Measurements from ENCODE around the gene TOMM22. TPM values are rescaled to one million over a fixed set of nuclear protein-coding genes. Genes with fewer than 3 reads are reported as not detected.

The TOMM22 gene
- total RNA-seq: 61.1 and 65.0 TPM in 2 replicates
- polyA plus RNA-seq: 80.3 and 112 TPM in 2 replicates
- 59.8 and 89.6 TPM in 2 replicates for polyA plus RNA-seq (2012)
- polyA minus RNA-seq (ENCODE audit: low replicate concordance): 6.9 and 12.3 TPM in 2 replicates

DNA sequence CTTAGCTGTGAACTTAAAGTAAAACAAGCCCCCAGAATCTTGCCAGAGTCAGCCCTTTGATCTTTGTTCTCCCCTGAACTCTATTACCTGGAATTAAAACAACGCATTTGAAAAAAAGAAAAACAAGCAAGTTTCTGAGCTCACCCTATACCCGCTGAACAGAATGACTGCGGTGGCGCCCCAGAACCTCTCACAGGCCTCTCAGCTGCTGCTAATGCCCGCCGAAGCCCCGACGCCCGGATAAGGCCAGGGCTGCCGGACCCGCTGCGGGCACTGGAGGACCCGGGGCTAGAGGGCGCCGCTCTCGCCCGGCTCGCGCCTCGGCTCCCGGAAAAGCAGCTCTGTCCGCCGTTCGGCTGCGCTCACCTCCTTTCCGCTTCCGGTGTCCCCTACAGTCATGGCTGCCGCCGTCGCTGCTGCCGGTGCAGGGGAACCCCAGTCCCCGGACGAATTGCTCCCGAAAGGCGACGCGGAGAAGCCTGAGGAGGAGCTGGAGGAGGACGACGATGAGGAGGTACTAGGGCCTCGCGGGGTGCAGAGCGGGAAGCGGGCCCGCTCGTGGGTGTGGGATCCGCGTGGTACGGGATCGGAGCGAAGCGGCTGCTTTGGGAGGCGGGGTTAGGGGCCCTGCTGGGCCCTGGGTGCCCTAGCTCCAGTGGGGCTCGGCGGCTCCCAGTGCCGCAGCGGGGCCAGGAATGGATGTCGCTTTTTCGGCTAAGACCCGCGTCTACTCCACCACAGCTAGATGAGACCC is at the start of gene TOMM22:
TSS of gene TOMM22 (plus strand) at position 376 of the 754 bp plus-strand sequence. CDS start at position 398, 22 bp downstream.
- Histone ChIP-seq H3K9me3 (ENCODE audit: control insufficient read depth, insufficient read depth, low read depth, low read length) (no peaks in the 10 kb centered on the region), H3K79me2 (ENCODE audit: control insufficient read depth, insufficient read depth, low read length) (peaks cover 12% of the 10 kb centered on the region), H3K27ac (ENCODE audit: insufficient read depth, low read length) (peak within 1 kb of the TSS; percentile 61), H3K27me3 (ENCODE audit: control insufficient read depth, insufficient read depth, low read length) (no peaks in the 10 kb centered on the region), H4K20me1 (ENCODE audit: control insufficient read depth, extremely low read depth, insufficient read depth, low read length) (no peaks in the 10 kb centered on the region), H2AFZ (ENCODE audit: low read length) (peak within 1 kb of the TSS; percentile 93), H3K36me3 (ENCODE audit: control insufficient read depth, insufficient read depth, low read length) (peaks cover 16% of the 10 kb centered on the region), H3K4me1 (ENCODE audit: control insufficient read depth, extremely low read depth, insufficient read depth, low read length) (peaks cover 3% of the 10 kb centered on the region), H3K9ac (ENCODE audit: insufficient read depth, low read length) (peak within 1 kb of the TSS; percentile 84), H3K4me3 (replicated peaks in 1 of 4; ENCODE audit: control extremely low read depth in 1 of 4, insufficient read depth in 1 of 4, low read depth in 3 of 4, low read length in 4 of 4) (peak within 1 kb of the TSS; percentile 81 to 97 (median 90)), H3K4me2 (ENCODE audit: extremely low read depth, insufficient read depth, low read length) (peak within 1 kb of the TSS; percentile 83)
- peak; percentile 82 to 86 for DNase-seq (ENCODE audit: low read depth in 2 of 2)
- TF ChIP-seq, protein P1, sequence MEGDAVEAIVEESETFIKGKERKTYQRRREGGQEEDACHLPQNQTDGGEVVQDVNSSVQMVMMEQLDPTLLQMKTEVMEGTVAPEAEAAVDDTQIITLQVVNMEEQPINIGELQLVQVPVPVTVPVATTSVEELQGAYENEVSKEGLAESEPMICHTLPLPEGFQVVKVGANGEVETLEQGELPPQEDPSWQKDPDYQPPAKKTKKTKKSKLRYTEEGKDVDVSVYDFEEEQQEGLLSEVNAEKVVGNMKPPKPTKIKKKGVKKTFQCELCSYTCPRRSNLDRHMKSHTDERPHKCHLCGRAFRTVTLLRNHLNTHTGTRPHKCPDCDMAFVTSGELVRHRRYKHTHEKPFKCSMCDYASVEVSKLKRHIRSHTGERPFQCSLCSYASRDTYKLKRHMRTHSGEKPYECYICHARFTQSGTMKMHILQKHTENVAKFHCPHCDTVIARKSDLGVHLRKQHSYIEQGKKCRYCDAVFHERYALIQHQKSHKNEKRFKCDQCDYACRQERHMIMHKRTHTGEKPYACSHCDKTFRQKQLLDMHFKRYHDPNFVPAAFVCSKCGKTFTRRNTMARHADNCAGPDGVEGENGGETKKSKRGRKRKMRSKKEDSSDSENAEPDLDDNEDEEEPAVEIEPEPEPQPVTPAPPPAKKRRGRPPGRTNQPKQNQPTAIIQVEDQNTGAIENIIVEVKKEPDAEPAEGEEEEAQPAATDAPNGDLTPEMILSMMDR (conservative IDR thresholded peaks at IDR 0.05 in 1 of 2, IDR thresholded peaks at IDR 0.05 in 1 of 2; ENCODE audit: low read depth in 1 of 2, low read length in 2 of 2): peak; percentile 42 to 62
- TF ChIP-seq EZH2 (IDR thresholded peaks at IDR 0.05; ENCODE audit: low read length, missing control alignments): no peak

DNA sequence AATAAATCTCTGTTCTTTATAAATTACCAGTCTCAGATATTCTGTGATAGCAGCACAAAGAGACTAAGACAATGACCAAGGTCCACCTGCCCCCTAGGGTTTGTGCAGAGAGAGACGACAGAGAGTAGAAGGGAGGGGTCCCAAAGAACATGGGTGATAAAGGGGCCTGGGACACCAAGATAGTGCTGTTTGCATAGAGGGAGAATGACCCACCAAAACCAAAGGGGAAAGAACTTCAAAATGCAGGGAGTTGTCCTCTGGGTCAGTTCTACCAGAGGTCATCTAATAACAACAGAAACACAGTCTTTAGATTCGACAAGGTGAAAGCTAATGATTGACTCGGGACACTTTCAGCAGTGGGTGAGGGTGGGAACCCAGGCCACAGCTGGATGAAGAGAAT is 49.2 kb upstream of the TOMM22 start:
- no peaks in the 10 kb centered on the region for H3K27me3 ChIP-seq (ENCODE audit: control insufficient read depth, insufficient read depth, low read length)
- H3K4me1 ChIP-seq (ENCODE audit: control insufficient read depth, extremely low read depth, insufficient read depth, low read length): no peaks in the 10 kb centered on the region
- no peaks in the 10 kb centered on the region for H4K20me1 ChIP-seq (ENCODE audit: control insufficient read depth, extremely low read depth, insufficient read depth, low read length)
- H3K27ac ChIP-seq (ENCODE audit: insufficient read depth, low read length): no peak overlapping the region
- H3K36me3 ChIP-seq (ENCODE audit: control insufficient read depth, insufficient read depth, low read length): no peaks in the 10 kb centered on the region
- no peak overlapping the region for H3K9ac ChIP-seq (ENCODE audit: insufficient read depth, low read length)
- H3K4me3 ChIP-seq (replicated peaks in 1 of 4; ENCODE audit: control extremely low read depth in 1 of 4, insufficient read depth in 1 of 4, low read depth in 3 of 4, low read length in 4 of 4): no peak overlapping the region
- no peaks in the 10 kb centered on the region for H3K9me3 ChIP-seq (ENCODE audit: control insufficient read depth, insufficient read depth, low read depth, low read length)
- no peak overlapping the region for H2AFZ ChIP-seq (ENCODE audit: low read length)
- H3K79me2 ChIP-seq (ENCODE audit: control insufficient read depth, insufficient read depth, low read length): no peaks in the 10 kb centered on the region
- no peak overlapping the region for H3K4me2 ChIP-seq (ENCODE audit: extremely low read depth, insufficient read depth, low read length)
- no peak for DNase-seq (ENCODE audit: low read depth in 2 of 2)
- TF ChIP-seq EZH2 (IDR thresholded peaks at IDR 0.05; ENCODE audit: low read length, missing control alignments): no peak
- TF ChIP-seq, protein P1 (conservative IDR thresholded peaks at IDR 0.05 in 1 of 2, IDR thresholded peaks at IDR 0.05 in 1 of 2; ENCODE audit: low read depth in 1 of 2, low read length in 2 of 2): no peak

DNA sequence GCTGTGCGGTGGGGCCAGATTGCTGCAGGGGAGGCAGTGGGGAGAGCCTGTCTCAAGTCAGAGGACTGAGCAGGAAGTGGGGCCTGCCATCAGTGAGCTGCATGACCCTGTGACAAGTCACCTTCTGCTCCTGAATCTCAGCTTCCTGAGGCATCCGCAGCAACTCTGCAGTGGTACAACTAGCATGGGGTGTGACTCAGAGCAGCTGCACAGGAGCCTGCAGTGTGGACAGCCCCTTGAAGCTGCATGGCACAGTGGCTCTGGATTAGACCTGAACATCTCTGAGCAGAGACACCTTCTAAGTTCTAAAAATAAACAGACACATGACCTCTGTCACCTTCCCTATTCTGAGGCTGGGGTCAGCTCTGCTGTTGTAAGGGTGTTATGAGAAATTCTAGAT is 43.5 kb upstream of the TOMM22 start:
- Histone ChIP-seq H2AFZ (ENCODE audit: low read length) (no peak overlapping the region), H3K9me3 (ENCODE audit: control insufficient read depth, insufficient read depth, low read depth, low read length) (no peaks in the 10 kb centered on the region), H4K20me1 (ENCODE audit: control insufficient read depth, extremely low read depth, insufficient read depth, low read length) (no peaks in the 10 kb centered on the region), H3K36me3 (ENCODE audit: control insufficient read depth, insufficient read depth, low read length) (no peaks in the 10 kb centered on the region), H3K27ac (ENCODE audit: insufficient read depth, low read length) (no peak overlapping the region), H3K4me1 (ENCODE audit: control insufficient read depth, extremely low read depth, insufficient read depth, low read length) (no peaks in the 10 kb centered on the region), H3K9ac (ENCODE audit: insufficient read depth, low read length) (no peak overlapping the region), H3K27me3 (ENCODE audit: control insufficient read depth, insufficient read depth, low read length) (no peaks in the 10 kb centered on the region), H3K4me3 (replicated peaks in 1 of 4; ENCODE audit: control extremely low read depth in 1 of 4, insufficient read depth in 1 of 4, low read depth in 3 of 4, low read length in 4 of 4) (no peak overlapping the region), H3K79me2 (ENCODE audit: control insufficient read depth, insufficient read depth, low read length) (no peaks in the 10 kb centered on the region), H3K4me2 (ENCODE audit: extremely low read depth, insufficient read depth, low read length) (no peak overlapping the region)
- no peak for TF ChIP-seq EZH2 (IDR thresholded peaks at IDR 0.05; ENCODE audit: low read length, missing control alignments)
- TF ChIP-seq, protein P1 (conservative IDR thresholded peaks at IDR 0.05 in 1 of 2, IDR thresholded peaks at IDR 0.05 in 1 of 2; ENCODE audit: low read depth in 1 of 2, low read length in 2 of 2): no peak
- DNase-seq (ENCODE audit: low read depth in 2 of 2): peak in 1 of 2 donors; percentile 10

Measured in fibroblast of lung (primary cell).